Right forelimb (tissue), 1 donor: ENCODE data around the gene SRA1.
A peak's percentile ranks its signal among the peaks of the same experiment; 100 is the strongest.

Source experiments
- DNase-seq: peaks from one replicate; pipeline ENCODE4 v3.0.0-alpha.2; 2018

SRA1 gene

DNA sequence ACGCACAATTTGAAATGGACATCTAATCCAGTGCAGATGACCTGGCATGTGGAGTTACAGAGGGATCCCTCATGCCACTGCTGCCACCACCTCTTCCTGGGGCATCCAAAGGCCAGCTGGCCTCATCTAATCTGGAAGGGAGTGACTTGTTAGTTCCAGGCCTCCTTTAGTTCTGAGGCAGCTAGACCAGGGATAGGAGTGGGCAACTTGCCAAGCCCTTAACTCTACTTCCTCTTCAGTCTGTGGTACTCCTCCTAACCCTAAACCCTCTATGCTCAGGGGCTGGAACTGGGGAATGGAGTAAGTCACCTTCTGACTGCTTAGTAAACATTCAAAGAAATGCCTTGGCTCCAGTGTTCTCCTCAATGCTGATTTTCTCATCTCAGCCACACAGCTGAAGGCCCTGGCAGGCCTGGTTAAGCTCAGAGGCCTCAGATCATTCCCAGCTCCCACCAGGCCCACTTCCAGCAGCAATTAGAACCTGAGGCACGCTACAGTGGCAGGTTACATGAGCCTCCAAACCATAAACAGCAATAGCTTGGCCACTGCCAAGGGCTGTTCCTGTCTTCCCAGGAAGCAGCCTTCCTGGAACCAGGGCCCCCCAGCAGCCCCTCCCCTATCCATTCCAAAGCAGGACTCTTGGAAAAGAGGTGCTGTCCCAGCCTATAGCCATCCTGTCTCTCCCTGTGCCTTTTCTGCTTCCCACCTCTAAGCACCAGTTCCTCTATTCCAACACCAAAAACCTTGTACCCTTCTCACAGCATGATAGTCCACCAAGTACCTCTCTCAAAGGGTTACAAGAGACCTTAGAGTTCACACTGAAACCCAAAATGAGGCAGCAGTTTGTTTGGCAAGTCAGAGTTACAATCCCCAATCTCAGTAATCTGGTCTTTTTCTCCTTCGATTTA lies 7.8 kb downstream of the SRA1 start:
- no peak for DNase-seq

DNA sequence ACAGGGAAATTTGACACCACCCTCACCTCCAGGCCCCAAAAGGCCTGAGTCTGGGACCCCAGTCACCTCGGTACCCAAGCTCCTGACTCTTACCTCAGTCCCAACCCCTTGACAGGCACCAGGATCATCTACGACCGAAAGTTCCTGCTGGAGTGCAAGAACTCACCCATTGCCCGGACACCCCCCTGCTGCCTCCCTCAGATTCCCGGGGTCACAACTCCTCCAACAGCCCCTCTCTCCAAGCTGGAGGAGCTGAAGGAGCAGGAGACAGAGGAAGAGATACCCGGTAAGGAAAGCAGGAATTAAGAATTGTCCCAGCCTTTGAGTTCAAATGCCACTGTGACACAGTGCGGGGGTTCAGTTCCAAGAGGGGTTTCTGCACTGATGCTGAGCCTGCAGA lies 8.5 kb downstream of the SRA1 start:
- DNase-seq = no peak

DNA sequence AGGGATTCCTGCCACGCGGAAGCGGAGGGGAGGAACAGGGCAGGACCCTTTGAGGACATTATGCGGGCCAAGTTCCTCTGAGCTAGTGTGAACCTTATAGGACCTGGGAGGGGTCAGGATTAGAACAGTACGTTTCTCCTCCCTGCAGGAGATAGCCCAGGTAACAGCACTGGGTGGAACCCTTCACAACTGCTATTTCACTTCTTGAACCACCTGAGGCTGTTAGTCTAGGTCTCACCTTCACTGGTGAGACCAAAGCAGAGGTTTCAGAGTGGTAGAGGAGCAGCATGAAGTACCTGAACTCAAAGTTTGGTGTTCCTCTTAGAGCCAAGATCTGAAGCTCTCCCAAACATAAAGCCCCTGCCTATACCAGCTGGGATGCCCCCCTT lies 9.0 kb downstream of the SRA1 start:
- no peak for DNase-seq

DNA sequence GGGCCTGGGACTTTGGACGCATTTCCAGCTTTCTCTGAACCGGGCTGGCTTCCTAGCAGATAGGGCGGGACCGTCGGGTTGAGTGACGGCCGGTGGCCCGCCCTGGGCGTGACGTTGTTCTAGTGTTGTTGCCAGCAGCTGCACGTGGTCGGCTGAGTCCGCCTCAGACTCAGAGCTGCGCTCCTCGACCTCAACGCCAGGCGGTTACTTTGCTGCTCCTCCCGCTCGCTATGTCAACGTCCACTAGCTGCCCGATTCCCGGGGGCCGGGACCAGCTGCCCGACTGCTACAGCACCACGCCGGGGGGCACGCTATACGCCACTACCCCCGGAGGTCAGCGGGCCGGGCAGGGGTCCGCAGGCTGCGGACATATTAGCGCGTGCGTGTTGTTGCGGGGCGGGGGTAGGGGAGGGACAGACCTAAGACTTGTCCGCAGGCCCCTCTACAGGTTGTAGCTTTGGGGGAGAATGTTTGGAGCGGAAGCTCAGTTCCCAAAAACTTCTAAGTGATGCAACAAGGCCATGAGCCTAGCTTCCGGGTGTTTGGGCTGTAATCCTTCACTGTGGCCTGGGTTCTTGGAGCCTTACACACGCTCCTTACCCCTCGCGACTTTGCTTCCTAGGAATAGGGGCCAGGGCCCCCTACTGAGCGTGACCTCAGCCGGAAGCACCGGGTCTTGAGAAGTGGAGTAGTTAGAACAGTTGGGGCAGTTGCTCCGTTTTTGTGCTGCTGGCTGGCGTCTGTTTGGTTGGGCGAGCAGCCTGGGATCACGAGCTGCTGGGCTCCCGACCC lies 9.6 kb downstream of the SRA1 start, which contains the start of gene EIF4EBP3:
Gene EIF4EBP3, plus strand, starts transcription at position 155 of the 792 bp plus-strand sequence. Its CDS starts 76 bp downstream, at position 231.
- DNase-seq = peak; percentile 99

DNA sequence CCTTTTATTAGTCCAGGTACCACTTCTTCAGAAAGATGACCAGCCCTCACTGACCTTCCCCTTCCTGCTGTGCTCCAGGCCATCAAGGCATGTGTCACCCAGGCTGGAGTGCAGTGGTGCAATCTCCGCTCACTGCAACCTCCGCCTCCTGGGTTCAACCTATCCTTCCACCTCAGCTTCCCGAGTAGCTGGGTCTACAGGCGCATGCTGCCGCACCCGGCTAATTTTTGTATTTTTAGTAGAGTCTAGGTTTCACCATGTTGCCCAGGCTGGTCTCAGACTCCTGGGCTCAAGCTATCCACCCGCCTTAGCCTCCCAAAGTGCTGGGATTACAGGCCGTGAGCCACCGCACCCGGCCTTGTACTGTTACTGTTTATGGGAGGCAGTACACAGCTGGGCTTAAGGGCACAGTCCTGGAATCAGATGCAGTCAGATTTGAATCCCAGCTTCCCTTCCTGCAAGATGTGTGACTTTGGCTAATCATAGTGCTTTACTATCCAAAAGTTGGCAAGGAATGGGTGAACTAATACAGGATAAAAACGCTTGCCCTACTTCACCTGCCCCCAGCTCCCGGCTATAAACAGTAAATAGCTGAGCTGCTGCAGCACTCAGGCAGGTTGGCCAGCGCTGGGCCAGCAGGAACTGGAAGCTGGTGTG lies 10.3 kb downstream of the SRA1 start:
- DNase-seq = no peak

DNA sequence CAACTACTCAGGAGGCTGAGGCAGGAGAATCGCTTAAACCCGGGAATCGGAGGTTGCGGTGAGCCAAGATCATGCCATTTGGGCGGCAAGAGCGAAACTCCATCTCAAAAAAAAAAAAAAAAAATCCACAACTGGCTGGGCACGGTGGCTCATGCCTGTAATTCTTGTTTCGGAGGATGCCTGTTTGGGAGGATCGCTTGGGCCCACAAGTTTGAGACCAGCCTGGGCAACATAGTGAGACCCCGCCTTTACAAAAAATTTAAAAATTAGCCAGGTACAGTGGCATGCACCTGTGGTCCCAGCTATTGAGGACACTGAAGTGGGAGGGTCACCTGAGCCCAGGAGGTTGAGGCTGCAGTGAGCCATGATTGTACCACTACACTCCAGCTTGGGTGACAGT lies 11.7 kb downstream of the SRA1 start:
- no peak for DNase-seq

DNA sequence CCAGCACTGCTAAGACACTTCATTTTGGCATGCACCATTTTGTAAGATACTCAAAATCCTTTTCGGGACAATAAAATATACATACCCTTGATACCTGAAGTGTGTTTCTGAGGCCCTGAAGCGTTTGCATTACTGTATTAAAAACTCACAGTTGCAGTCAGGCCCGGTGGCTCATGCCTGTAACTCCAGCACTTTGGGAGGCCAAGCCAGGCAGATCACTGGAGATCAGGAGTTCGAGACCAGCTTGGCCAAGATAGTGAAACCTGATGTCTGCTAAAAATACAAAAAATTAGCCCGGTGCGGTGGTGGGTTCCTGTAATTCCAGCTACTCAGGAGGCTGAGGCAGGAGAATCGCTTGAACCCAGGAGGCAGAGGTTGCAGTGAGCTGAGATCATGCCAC lies 12.3 kb downstream of the SRA1 start:
- DNase-seq = no peak

DNA sequence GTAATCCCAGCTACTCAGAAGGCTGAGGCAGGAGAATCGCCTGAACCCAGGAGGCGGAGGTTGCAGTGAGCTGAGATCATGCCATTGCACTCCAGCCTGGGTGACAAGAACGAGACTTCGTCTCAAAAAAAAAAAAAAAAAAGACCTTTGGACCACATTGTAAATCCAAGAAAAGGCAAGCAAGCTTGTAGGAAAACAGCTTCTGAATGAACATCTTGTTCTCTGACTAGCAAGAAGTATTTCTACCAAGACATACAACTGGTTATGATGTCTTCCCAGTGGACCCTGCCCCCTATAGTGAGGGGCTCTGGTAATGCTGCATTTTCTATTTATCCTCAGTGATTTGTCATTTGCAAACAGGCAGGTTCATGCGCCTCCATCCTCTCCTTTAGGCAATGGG lies 14.3 kb downstream of the SRA1 start:
- DNase-seq = no peak

DNA sequence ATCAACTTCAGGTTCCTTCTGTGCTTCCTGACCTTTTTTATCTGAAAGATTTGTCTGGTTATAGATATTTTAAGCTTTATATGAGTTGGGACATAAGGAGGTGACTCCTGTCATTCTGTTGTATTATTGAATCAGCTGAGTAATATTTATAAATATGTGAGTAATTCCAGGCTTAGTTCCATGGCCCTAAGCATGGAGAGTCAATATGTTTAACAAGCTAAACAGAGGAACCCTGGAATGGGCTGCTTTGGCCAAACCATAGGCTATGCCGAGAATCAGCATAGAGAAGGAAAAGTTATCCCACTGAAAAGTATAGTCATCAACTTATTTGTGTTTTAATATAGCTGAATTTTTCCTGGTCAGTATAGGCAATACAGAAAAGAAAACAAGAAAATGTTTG lies 17.0 kb downstream of the SRA1 start:
- DNase-seq = no peak

DNA sequence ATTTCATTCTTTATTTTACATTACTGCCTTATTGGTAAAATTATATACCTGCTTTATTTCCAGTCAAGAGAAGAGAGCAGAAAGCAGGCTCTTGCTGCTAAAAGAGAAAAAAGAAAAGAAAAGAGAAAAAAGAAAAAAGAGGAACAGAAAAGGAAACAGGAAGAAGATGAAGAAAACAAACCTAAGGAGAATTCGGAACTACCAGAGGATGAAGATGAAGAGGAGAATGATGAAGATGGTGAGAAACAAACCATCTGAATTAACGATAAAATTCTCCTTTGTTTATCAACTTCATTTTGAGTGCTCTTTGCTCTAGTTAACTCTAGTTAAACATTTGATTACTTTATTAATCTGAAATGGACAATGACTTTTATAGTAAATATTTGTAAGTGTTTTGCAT lies 33.3 kb downstream of the SRA1 start:
- no peak for DNase-seq

DNA sequence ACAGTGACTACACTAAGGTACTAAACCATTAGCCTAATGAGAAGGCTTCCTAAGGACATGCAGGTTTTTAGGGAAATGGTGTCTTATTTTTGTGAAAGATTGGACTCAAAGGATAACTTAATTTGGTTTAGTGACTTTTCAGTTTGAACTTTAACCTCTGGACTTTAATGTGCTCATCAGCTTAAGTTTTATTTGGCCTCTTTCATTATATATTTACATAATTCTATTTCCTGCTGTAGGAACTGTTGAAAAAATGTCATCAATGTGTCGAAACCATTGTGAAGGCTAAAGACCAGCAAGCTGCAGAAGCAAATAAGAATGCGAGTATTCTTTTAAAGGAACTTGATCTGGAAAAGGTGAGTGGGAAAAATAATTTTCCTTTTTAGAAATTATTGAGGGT lies 44.1 kb downstream of the SRA1 start:
- DNase-seq = no peak

DNA sequence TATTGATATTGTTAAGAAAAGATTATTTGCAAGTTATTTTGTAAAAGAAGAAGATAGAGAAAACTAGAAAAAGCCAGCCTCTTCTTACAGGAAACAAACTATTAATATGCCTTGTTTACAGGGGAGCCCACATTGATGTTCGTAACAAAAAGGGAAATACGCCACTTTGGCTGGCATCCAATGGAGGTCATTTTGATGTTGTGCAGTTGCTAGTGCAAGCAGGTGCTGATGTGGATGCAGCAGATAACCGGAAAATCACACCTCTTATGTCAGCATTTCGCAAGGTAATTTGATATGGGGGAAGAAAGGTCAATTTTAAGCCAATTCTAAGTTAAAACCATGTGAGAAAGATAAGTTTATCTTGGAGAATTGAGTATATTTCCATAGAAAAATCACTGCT lies 47.4 kb downstream of the SRA1 start:
- no peak for DNase-seq

DNA sequence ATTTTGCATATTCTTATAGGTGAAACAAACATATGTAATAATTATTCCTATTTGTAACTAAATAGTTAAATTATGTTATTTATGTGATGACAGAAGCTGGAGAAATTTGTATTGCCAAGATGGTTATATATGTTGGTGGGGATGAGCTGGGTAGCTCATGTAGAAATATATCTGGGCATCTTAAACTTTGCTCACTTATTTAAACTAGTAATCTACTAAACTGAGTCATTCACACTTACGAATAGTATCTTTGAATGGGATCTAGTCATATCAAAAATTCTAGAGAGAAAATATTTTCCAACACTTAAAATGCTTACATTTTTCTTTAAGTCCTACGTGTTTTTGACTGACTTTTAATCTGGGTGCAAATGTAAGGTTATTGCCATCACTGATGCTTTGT lies 54.4 kb downstream of the SRA1 start:
- no peak for DNase-seq
